HepG2 (cell line): ENCODE data around the gene MT1G. TPM values are rescaled to one million over a fixed set of nuclear protein-coding genes. Genes with fewer than 3 reads are reported as not detected.

ENCODE experiments used
- ATAC-seq: fragments of 200-7000 bp; cut with Tn5 transposase; 3 replicates; pipeline ENCODE4 v1.9.1; 2020; ENCODE audit warnings: mild to moderate bottlenecking, moderate library complexity
- BruUV-seq: library from RNA; stranded (reverse); fragments of 400-500 nt; replicated peaks from 2 replicates; lab custom pipeline; 2021; lab: Mats Ljungman, UMichigan
- CTCF ChIA-PET: fragments of 300-600 bp; formaldehyde crosslinking; extraction: SDS; loops from one replicate; lab custom pipeline; 2021; ENCODE audit warnings: low total read pairs, inconsistent platforms, low intra/inter-chr PET ratio; lab: Yijun Ruan, JAX
- POLR2A ChIA-PET: fragments of 350-600 bp; sonication (Branson Sonifier 250); formaldehyde crosslinking; loops from one replicate; lab custom pipeline; 2020; ENCODE audit warnings: antibody characterized with exemption, inconsistent platforms; lab: Yijun Ruan, JAX
- DNase-seq: peaks from one replicate; pipeline ENCODE4 v3.0.0-alpha.2; 2015; ENCODE audit warnings: low spot score
- FAIRE-seq: peaks from 3 replicates; lab custom pipeline; 2011; peaks lifted over from hg19 to GRCh38; lab: Jason Lieb, UNC
- H2AFZ ChIP-seq: one replicate; pipeline ENCODE4 v1.6.1; 2011; ENCODE audit warnings: low read length, inconsistent platforms
- H3K27ac ChIP-seq: fragments of 300-600 bp; 3 replicates; pipeline ENCODE4 v1.8.0; 2011; ENCODE audit warnings: mixed run types, mild to moderate bottlenecking, mixed read lengths, low read length, inconsistent platforms; ENCODE audit not compliant: insufficient read depth; ENCODE audit errors: extremely low read length
- H3K27me3 ChIP-seq, 2 experiments: fragments of 200-600 bp in 1 of 2; 2 replicates in 1 of 2; 3 replicates in 1 of 2; pipeline versions ENCODE4 v1.6.0 to v1.8.0; 2011; ENCODE audit warnings: low read length in 2 of 2, mild to moderate bottlenecking in 2 of 2, moderate library complexity in 2 of 2, inconsistent platforms in 1 of 2; ENCODE audit not compliant: insufficient read depth in 2 of 2, control insufficient read depth in 1 of 2
- H3K36me3 ChIP-seq, 2 experiments: fragments of 200-600 bp in 1 of 2; replicated peaks in 1 of 2; 2 replicates in 1 of 2; 3 replicates in 1 of 2; pipeline versions ENCODE4 v1.5.1 to v1.8.0; 2011; ENCODE audit warnings: low read length in 2 of 2, inconsistent platforms in 1 of 2; ENCODE audit not compliant: insufficient read depth in 2 of 2, control insufficient read depth in 1 of 2
- H3K4me1 ChIP-seq: 2 replicates; pipeline ENCODE4 v1.5.1; 2012; ENCODE audit warnings: low read length, inconsistent platforms; ENCODE audit not compliant: insufficient read depth
- H3K4me2 ChIP-seq: 2 replicates; pipeline ENCODE4 v1.6.0; 2011; ENCODE audit warnings: low read depth, low read length, inconsistent platforms
- H3K4me3 ChIP-seq, 3 experiments: fragments of 200-600 bp in 1 of 3; sonication (generic), shearing (Covaris generic) in 1 of 3; replicated peaks in 1 of 3; 2 replicates each; pipeline ENCODE4 v1.5.1; 2011 to 2016; ENCODE audit warnings: low read length in 3 of 3, inconsistent platforms in 2 of 3, low read depth in 2 of 3, mild to moderate bottlenecking in 2 of 3, control low read depth in 1 of 3, mixed read lengths in 1 of 3; ENCODE audit not compliant: insufficient read depth in 1 of 3
- H3K79me2 ChIP-seq: one replicate; pipeline ENCODE4 v1.6.1; 2011; ENCODE audit warnings: low read length, inconsistent platforms; ENCODE audit not compliant: insufficient read depth
- H3K9ac ChIP-seq: 2 replicates; pipeline ENCODE4 v1.6.0; 2011; ENCODE audit warnings: mild to moderate bottlenecking, low read depth, low read length, inconsistent platforms; ENCODE audit not compliant: insufficient read depth
- H3K9me3 ChIP-seq: 2 replicates; pipeline ENCODE4 v1.5.1; 2012; ENCODE audit warnings: mild to moderate bottlenecking, low read length
- H4K20me1 ChIP-seq: 2 replicates; pipeline ENCODE4 v1.6.0; 2011; ENCODE audit warnings: inconsistent platforms, mild to moderate bottlenecking, low read length, moderate library complexity; ENCODE audit not compliant: insufficient read depth
- CENPT ChIP-seq: sonication (generic); formaldehyde crosslinking; IDR thresholded peaks from 2 replicates; pipeline ENCODE4 v1.8.0; 2022; ENCODE audit warnings: low read depth, mild to moderate bottlenecking, moderate library complexity, missing genetic modification reagents
- HNRNPL ChIP-seq: fragments of 200-400 bp; formaldehyde crosslinking; IDR thresholded peaks from 2 replicates; pipeline ENCODE4 v1.6.1; 2017; ENCODE audit warnings: mild to moderate bottlenecking, low read depth, low read length
- NFRKB ChIP-seq: fragments of 450-650 bp; IDR thresholded peaks from 2 replicates; pipeline ENCODE4 v1.6.1; 2017
- ZBTB4 ChIP-seq: sonication (generic); formaldehyde crosslinking; IDR thresholded peaks from 2 replicates; pipeline ENCODE4 v1.4.0; 2020; ENCODE audit warnings: missing genetic modification reagents, mild to moderate bottlenecking, borderline replicate concordance
- WGBS: methylation state at CpG from one replicate; pipeline ENCODE4 v1.1.6; 2017; ENCODE audit warnings: low lambda C conversion rate; 5-methylcytosine and 5-hydroxymethylcytosine counted together
- in situ Hi-C: cut with HindIII; loops from 2 replicates; pipeline ENCODE4 v1.10.0; 2017; ENCODE audit warnings: low pct_unique_long_range_greater_than_20kb; ENCODE audit not compliant: extremely low pct_ligation_motif_present
- intact Hi-C: fragments of 100-400 bp; cut with micrococcal nuclease; formaldehyde crosslinking; loops from one replicate; pipeline ENCODE4 v1.10.0; 2022; ENCODE audit not compliant: unreplicated experiment
- polyA plus RNA-seq, 8 experiments: library from polyadenylated mRNA; depleted of rRNA in 3 of 8; stranded (reverse) in 7 of 8; unstranded in 1 of 8; fragments of >200 nt; fragmentation: Illumina TruSeq in 4 of 8; extraction: Trizol in 4 of 8; gene quantifications; 2 replicates each; pipeline versions ENCODE4 v1.2.1 to v1.2.3, GENCODE V29; 2011 to 2016; ENCODE audit warnings: low read depth in 4 of 8, missing spikeins in 1 of 8, mixed read lengths in 1 of 8; ENCODE audit not compliant: insufficient read depth in 1 of 8
- total RNA-seq, 5 experiments: library from RNA; depleted of rRNA; stranded (reverse); fragments of >200 nt; fragmentation: Illumina TruSeq; extraction: Trizol; gene quantifications; 2 replicates each; pipeline ENCODE4 v1.2.3, GENCODE V29; 2016; ENCODE audit warnings: low read depth in 1 of 5

The MT1G gene
- total and polyA plus RNA-seq, 2 of the 13 experiments (the other 11 are each of a cell fraction or from before 2014, with no cell fraction given), result 3.6 to 377 TPM

GRCh38 chr16:56626685-56627084 lies 41.2 kb downstream of the MT1G start:
- Histone ChIP-seq H3K4me3 (peak overlapping the region; percentile 19 to 88 (median 72); a peak in 3 of 6 replicates), H3K79me2 (no peaks in the 10 kb centered on the region), H3K36me3 (no peaks in the 10 kb centered on the region), H2AFZ (no peak overlapping the region), H3K4me2 (peak overlapping the region; percentile 97; the same call in 1 of the 2 replicates), H3K27ac (no peak overlapping the region), H3K4me1 (peaks cover 57% of the 10 kb centered on the region), H3K9me3 (no peaks in the 10 kb centered on the region), H3K27me3 (peaks cover 0 to 43% of the 10 kb centered on the region in 2 experiments; a peak in 4 of 5 replicates), H4K20me1 (no peaks in the 10 kb centered on the region), H3K9ac (no peak overlapping the region)
- no peak for FAIRE-seq
- intact Hi-C loops (loop anchor here (2.0 kb wide), 1 partner anchor 18 kb away; the partner anchor contains the start of gene MT2A), in situ Hi-C loops (no loop called here)
- BruUV-seq, result no TSS peak
- 0 out of 2 replicates have a peak, but pooled peaks have one; percentile 8 for TF ChIP-seq ZBTB4 (CRISPR knock-in tag)
- no peak for TF ChIP-seq NFRKB
- TF ChIP-seq CENPT (CRISPR knock-in tag), result 0 out of 2 replicates have a peak, but pooled peaks have one; percentile 33
- TF ChIP-seq HNRNPL, result 0 out of 2 replicates have a peak, but pooled peaks have one; percentile 49
- ChIA-PET POLR2A (interaction anchor here (1.6 to 4.8 kb wide), 5 partner anchors 12 to 31 kb away, joined by 4 to 83 read pairs (median 10); partner anchors contain the start of genes MT1F and MT2A), CTCF (no interaction called here)
- 60% methylated on average over 7 of the region's 7 CpGs for WGBS
- no peak for ATAC-seq
- DNase-seq, result no peak
